Thoracic aorta (tissue), 2 donors: ENCODE data around the gene ZNF337. TPM values are rescaled to one million over a fixed set of nuclear protein-coding genes. Genes with fewer than 3 reads are reported as not detected.
"Not testable (repeated sequence)": the region's sequence is repeated elsewhere in the genome, so short reads cannot be mapped to it uniquely, and the experiment has no call there.

Experiments used
- ATAC-seq: fragments of 150-250 bp; one replicate; pipeline ENCODE4 v1.8.0; 2017; ENCODE audit warnings: low read depth; ENCODE audit not compliant: insufficient number of reproducible peaks, low FRiP score
- DNase-seq: peaks from one replicate; pipeline ENCODE4 v3.0.0-alpha.2; 2020; ENCODE audit warnings: low spot score
- H3K27ac ChIP-seq, 2 donors: fragments of 200-600 bp; sonication (generic); 1 replicate in 1 of 2; 2 replicates in 1 of 2; pipeline ENCODE4 v1.5.1; 2016; ENCODE audit warnings: mild to moderate bottlenecking in 2 of 2, moderate library complexity in 2 of 2
- H3K27me3 ChIP-seq: fragments of 200-600 bp; sonication (generic); replicated peaks from 2 replicates; pipeline ENCODE4 v1.6.0; 2016; ENCODE audit warnings: mild to moderate bottlenecking; ENCODE audit not compliant: insufficient read depth
- H3K36me3 ChIP-seq: fragments of 200-600 bp; sonication (generic); one replicate; pipeline ENCODE4 v1.5.1; 2016
- H3K4me1 ChIP-seq, 2 donors: fragments of 200-600 bp; sonication (generic); 1 replicate in 1 of 2; 2 replicates in 1 of 2; pipeline versions ENCODE4 v1.5.1 to v1.6.0; 2016; ENCODE audit warnings: low read depth in 2 of 2, mild to moderate bottlenecking in 1 of 2; ENCODE audit not compliant: control insufficient read depth in 1 of 2
- H3K4me3 ChIP-seq: fragments of 200-600 bp; sonication (generic); 2 replicates; pipeline ENCODE4 v1.5.1; 2016; ENCODE audit warnings: mild to moderate bottlenecking
- H3K9me3 ChIP-seq: fragments of 200-600 bp; sonication (generic); 2 replicates; pipeline ENCODE4 v1.5.1; 2016
- CTCF ChIP-seq: fragments of 200-600 bp; sonication (generic); IDR thresholded peaks from one replicate; pipeline ENCODE4 v1.5.1; 2019; ENCODE audit warnings: antibody characterized with exemption
- total RNA-seq, 2 donors: library from RNA; depleted of rRNA; stranded (reverse); fragments of >200 nt; gene quantifications; one replicate each; pipeline versions ENCODE4 v1.1.0 to v1.2.3, GENCODE V29; 2016

The ZNF337 gene
- total RNA-seq, 2 donors from 2014 or later = 16.1 to 19.5 TPM

GRCh38 chr20:25672659-25673235 is 23.9 kb downstream of the ZNF337 start:
- DNase-seq (no peak), ATAC-seq (no peak)
- no peak for TF ChIP-seq CTCF
- peaks cover 33% of the 10 kb centered on the region for H3K36me3 ChIP-seq
- no peaks in the 10 kb centered on the region for H3K9me3 ChIP-seq
- H3K27me3 ChIP-seq = no peaks in the 10 kb centered on the region
- H3K27ac ChIP-seq = no peak overlapping the region
- H3K4me1 ChIP-seq = no peaks in the 10 kb centered on the region
- H3K4me3 ChIP-seq = no peak overlapping the region

- H3K27ac ChIP-seq = no peak overlapping the region
- H3K4me1 ChIP-seq = no peaks in the 10 kb centered on the region
- no peak for ATAC-seq
- H3K9me3 ChIP-seq = no peaks in the 10 kb centered on the region
- no peak for DNase-seq
- no peak for TF ChIP-seq CTCF
- no peak overlapping the region for H3K4me3 ChIP-seq
- peaks cover 13% of the 10 kb centered on the region for H3K36me3 ChIP-seq
- no peaks in the 10 kb centered on the region for H3K27me3 ChIP-seq
These were observed 26.7 kb downstream of the ZNF337 start for GRCh38 chr20:25669826-25670422.

- no peaks in the 10 kb centered on the region for H3K4me1 ChIP-seq
- H3K36me3 ChIP-seq = no peaks in the 10 kb centered on the region
- H3K27me3 ChIP-seq = no peaks in the 10 kb centered on the region
- no peak overlapping the region for H3K4me3 ChIP-seq
- no peak overlapping the region for H3K27ac ChIP-seq
- DNase-seq = no peak
- no peak for ATAC-seq
- H3K9me3 ChIP-seq = no peaks in the 10 kb centered on the region
- no peak for TF ChIP-seq CTCF
These were observed 28.2 kb downstream of the ZNF337 start for GRCh38 chr20:25668446-25668845.

GRCh38 chr20:25659999-25660398 is 36.7 kb downstream of the ZNF337 start:
- H3K9me3 ChIP-seq = no peaks in the 10 kb centered on the region
- H3K27ac ChIP-seq = no peak overlapping the region
- no peaks in the 10 kb centered on the region for H3K27me3 ChIP-seq
- TF ChIP-seq CTCF = no peak
- no peak overlapping the region for H3K4me3 ChIP-seq
- H3K4me1 ChIP-seq = no peaks in the 10 kb centered on the region
- no peaks in the 10 kb centered on the region for H3K36me3 ChIP-seq
- no peak for ATAC-seq
- no peak for DNase-seq

- Histone ChIP-seq H3K4me1 (no peaks in the 10 kb centered on the region), H3K9me3 (no peaks in the 10 kb centered on the region), H3K4me3 (no peak overlapping the region), H3K36me3 (no peaks in the 10 kb centered on the region), H3K27ac (no peak overlapping the region), H3K27me3 (no peaks in the 10 kb centered on the region)
- ATAC-seq (no peak), DNase-seq (no peak)
- TF ChIP-seq CTCF = no peak
These were observed 42.2 kb downstream of the ZNF337 start for GRCh38 chr20:25654487-25654886.

GRCh38 chr20:25652866-25653265 is 43.8 kb downstream of the ZNF337 start:
- not testable (repeated sequence) for H3K4me3 ChIP-seq, H3K36me3 ChIP-seq, H3K4me1 ChIP-seq, H3K27me3 ChIP-seq, ATAC-seq, H3K9me3 ChIP-seq, H3K27ac ChIP-seq, DNase-seq
